KMS-11 (cell line): ENCODE results near the gene PTPRQ.

ENCODE experiments used
- H2AFZ ChIP-seq: fragments of 200-600 bp; sonication (generic); 2 replicates; pipeline ENCODE4 v1.6.1; 2016; ENCODE audit warnings: antibody characterized with exemption, mixed run types, low read depth
- H3K27ac ChIP-seq: fragments of 200-600 bp; sonication (generic); 2 replicates; pipeline ENCODE4 v1.6.1; 2016; ENCODE audit warnings: mild to moderate bottlenecking, mixed run types
- H3K27me3 ChIP-seq: fragments of 200-600 bp; sonication (generic); 2 replicates; pipeline ENCODE4 v1.6.1; 2017; ENCODE audit warnings: mild to moderate bottlenecking, low read depth, mixed run types, moderate library complexity; ENCODE audit not compliant: insufficient read depth
- H3K36me3 ChIP-seq: fragments of 200-600 bp; sonication (generic); 2 replicates; pipeline ENCODE4 v1.6.1; 2017; ENCODE audit warnings: mild to moderate bottlenecking, mixed run types; ENCODE audit not compliant: insufficient read depth
- H3K4me1 ChIP-seq: fragments of 200-600 bp; sonication (generic); 2 replicates; pipeline ENCODE4 v1.6.1; 2016; ENCODE audit warnings: mild to moderate bottlenecking, low read depth, mixed run types; ENCODE audit not compliant: poor library complexity, severe bottlenecking
- H3K4me2 ChIP-seq: fragments of 200-600 bp; sonication (generic); 2 replicates; pipeline ENCODE4 v1.7.0; 2016; ENCODE audit warnings: mild to moderate bottlenecking, mixed run types
- H3K4me3 ChIP-seq: fragments of 200-600 bp; sonication (generic); IDR thresholded peaks from 2 replicates; pipeline ENCODE4 v1.6.1; 2017; ENCODE audit warnings: low read depth, low read length, mixed read lengths; ENCODE audit not compliant: insufficient read depth
- H3K79me2 ChIP-seq: fragments of 200-600 bp; sonication (generic); 2 replicates; pipeline ENCODE4 v1.6.1; 2016; ENCODE audit warnings: low read depth, mixed run types; ENCODE audit not compliant: insufficient read depth
- H3K9ac ChIP-seq: fragments of 200-600 bp; sonication (generic); 2 replicates; pipeline ENCODE4 v1.6.1; 2016; ENCODE audit warnings: mild to moderate bottlenecking, mixed run types
- H4K20me1 ChIP-seq: fragments of 200-600 bp; sonication (generic); 2 replicates; pipeline ENCODE4 v1.6.1; 2016; ENCODE audit warnings: mild to moderate bottlenecking, mixed run types; ENCODE audit not compliant: insufficient read depth
- TF ChIP-seq, protein P1 (sequence below): fragments of 200-600 bp; sonication (generic); conservative IDR thresholded peaks from 2 replicates; pipeline ENCODE4 v1.6.1; 2017; ENCODE audit warnings: low read depth, mild to moderate bottlenecking, antibody characterized with exemption, low read length, moderate library complexity, mixed read lengths

PTPRQ gene

GRCh38 chr12:80713419-80713818 is 269.4 kb downstream of the PTPRQ start:
- H3K4me3 ChIP-seq = no peak overlapping the region
- H3K27me3 ChIP-seq = no peaks in the 10 kb centered on the region
- H2AFZ ChIP-seq = no peak overlapping the region
- TF ChIP-seq, protein P1, sequence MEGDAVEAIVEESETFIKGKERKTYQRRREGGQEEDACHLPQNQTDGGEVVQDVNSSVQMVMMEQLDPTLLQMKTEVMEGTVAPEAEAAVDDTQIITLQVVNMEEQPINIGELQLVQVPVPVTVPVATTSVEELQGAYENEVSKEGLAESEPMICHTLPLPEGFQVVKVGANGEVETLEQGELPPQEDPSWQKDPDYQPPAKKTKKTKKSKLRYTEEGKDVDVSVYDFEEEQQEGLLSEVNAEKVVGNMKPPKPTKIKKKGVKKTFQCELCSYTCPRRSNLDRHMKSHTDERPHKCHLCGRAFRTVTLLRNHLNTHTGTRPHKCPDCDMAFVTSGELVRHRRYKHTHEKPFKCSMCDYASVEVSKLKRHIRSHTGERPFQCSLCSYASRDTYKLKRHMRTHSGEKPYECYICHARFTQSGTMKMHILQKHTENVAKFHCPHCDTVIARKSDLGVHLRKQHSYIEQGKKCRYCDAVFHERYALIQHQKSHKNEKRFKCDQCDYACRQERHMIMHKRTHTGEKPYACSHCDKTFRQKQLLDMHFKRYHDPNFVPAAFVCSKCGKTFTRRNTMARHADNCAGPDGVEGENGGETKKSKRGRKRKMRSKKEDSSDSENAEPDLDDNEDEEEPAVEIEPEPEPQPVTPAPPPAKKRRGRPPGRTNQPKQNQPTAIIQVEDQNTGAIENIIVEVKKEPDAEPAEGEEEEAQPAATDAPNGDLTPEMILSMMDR = no peak
- H3K9ac ChIP-seq = no peak overlapping the region
- no peak overlapping the region for H3K27ac ChIP-seq
- H4K20me1 ChIP-seq = no peaks in the 10 kb centered on the region
- no peaks in the 10 kb centered on the region for H3K4me1 ChIP-seq
- H3K79me2 ChIP-seq = no peaks in the 10 kb centered on the region
- H3K4me2 ChIP-seq = no peak overlapping the region
- no peaks in the 10 kb centered on the region for H3K36me3 ChIP-seq

DNA sequence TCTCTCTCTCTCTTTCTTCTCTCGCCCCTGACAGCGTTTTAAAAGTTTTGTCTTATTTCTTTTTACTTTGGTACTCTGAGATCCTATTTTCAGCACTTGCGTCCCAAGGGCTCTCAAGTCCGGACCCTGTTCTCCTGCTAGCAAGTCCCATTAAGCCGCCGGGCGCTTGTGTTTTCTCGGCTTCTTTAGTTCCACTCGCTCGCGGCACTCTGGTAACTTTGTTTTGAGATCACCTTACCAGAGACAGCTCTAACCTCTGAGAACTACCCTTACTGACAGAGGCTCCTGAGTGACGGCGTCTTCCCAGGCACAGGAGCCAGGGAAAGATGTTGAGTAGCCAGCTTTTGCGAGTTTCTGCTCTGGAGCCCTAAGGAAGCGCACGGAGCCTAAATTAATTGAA is 270.0 kb downstream of the PTPRQ start:
- TF ChIP-seq, protein P1 = no peak
- no peak overlapping the region for H3K4me3 ChIP-seq
- no peak overlapping the region for H2AFZ ChIP-seq
- no peak overlapping the region for H3K27ac ChIP-seq
- H3K27me3 ChIP-seq = no peaks in the 10 kb centered on the region
- H3K79me2 ChIP-seq = no peaks in the 10 kb centered on the region
- no peaks in the 10 kb centered on the region for H3K4me1 ChIP-seq
- H3K9ac ChIP-seq = no peak overlapping the region
- no peaks in the 10 kb centered on the region for H4K20me1 ChIP-seq
- no peak overlapping the region for H3K4me2 ChIP-seq
- H3K36me3 ChIP-seq = no peaks in the 10 kb centered on the region

DNA sequence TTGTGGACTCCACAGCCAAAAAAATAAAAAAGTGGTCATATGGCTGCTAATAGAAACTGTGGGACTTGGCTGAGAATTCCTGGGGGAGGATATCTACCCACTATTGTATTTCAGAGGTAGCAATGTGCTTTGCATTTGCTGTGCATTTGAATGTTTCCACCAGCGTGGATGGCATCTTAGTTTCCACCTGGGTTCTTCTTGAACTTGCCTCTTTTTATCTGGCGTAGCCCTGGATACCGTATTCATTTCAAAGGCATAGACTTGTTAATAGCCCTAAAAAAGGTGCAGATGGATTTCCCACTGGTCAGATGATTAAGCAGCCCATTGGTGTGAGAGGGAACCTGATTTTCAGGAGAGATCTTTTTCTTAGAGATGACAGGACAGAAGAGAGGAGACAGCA is 270.8 kb downstream of the PTPRQ start:
- H2AFZ ChIP-seq = no peak overlapping the region
- no peaks in the 10 kb centered on the region for H4K20me1 ChIP-seq
- H3K4me2 ChIP-seq = no peak overlapping the region
- no peak overlapping the region for H3K27ac ChIP-seq
- no peak overlapping the region for H3K4me3 ChIP-seq
- H3K9ac ChIP-seq = no peak overlapping the region
- TF ChIP-seq, protein P1 = no peak
- no peaks in the 10 kb centered on the region for H3K27me3 ChIP-seq
- H3K4me1 ChIP-seq = no peaks in the 10 kb centered on the region
- H3K79me2 ChIP-seq = no peaks in the 10 kb centered on the region
- no peaks in the 10 kb centered on the region for H3K36me3 ChIP-seq

- Histone ChIP-seq H3K27ac (no peak overlapping the region), H4K20me1 (no peaks in the 10 kb centered on the region), H3K4me1 (no peaks in the 10 kb centered on the region), H3K79me2 (no peaks in the 10 kb centered on the region), H3K4me3 (no peak overlapping the region), H3K27me3 (no peaks in the 10 kb centered on the region), H3K4me2 (no peak overlapping the region), H2AFZ (no peak overlapping the region), H3K36me3 (no peaks in the 10 kb centered on the region), H3K9ac (no peak overlapping the region)
- TF ChIP-seq, protein P1 = no peak
These were observed 271.7 kb downstream of the PTPRQ start for GRCh38 chr12:80715713-80716249.
